Psoas muscle (tissue), 8 donors: ENCODE data around the gene DENND1A. TPM values are rescaled to one million over a fixed set of nuclear protein-coding genes. Genes with fewer than 3 reads are reported as not detected.

Experiments
- ATAC-seq, 4 donors: fragments of 200-7000 bp; cut with Tn5 transposase; one replicate each; pipeline ENCODE4 v1.9.1; 2020; ENCODE audit warnings: moderate library complexity in 3 of 4, mild to moderate bottlenecking in 2 of 4
- DNase-seq, 2 donors: peaks; one replicate each; pipeline ENCODE4 v3.0.0-alpha.2; 2020
- H3K27ac ChIP-seq: fragments of 200-600 bp; one replicate; pipeline ENCODE4 v1.8.0; 2022
- H3K27me3 ChIP-seq, 3 donors: fragments of 200-600 bp in 1 of 3; one replicate each; pipeline versions ENCODE4 v1.6.1 to v1.8.0; 2013 to 2022; ENCODE audit warnings: low read length in 2 of 3, mild to moderate bottlenecking in 2 of 3, moderate library complexity in 1 of 3; ENCODE audit not compliant: insufficient read depth in 3 of 3
- H3K36me3 ChIP-seq, 2 donors: fragments of 200-600 bp in 1 of 2; one replicate each; pipeline versions ENCODE4 v1.6.1 to v1.8.0; 2013 to 2022; ENCODE audit warnings: low read depth in 1 of 2, mild to moderate bottlenecking in 1 of 2, moderate library complexity in 1 of 2; ENCODE audit not compliant: insufficient read depth in 1 of 2
- H3K4me1 ChIP-seq: fragments of 200-600 bp; one replicate; pipeline ENCODE4 v1.8.0; 2022
- H3K4me3 ChIP-seq: fragments of 200-600 bp; one replicate; pipeline ENCODE4 v1.8.0; 2022; ENCODE audit warnings: mild to moderate bottlenecking
- H3K9me3 ChIP-seq: fragments of 200-600 bp; one replicate; pipeline ENCODE4 v1.8.0; 2022
- CTCF ChIP-seq: fragments of 200-600 bp; IDR thresholded peaks from one replicate; pipeline ENCODE4 v1.8.0; 2022; ENCODE audit warnings: antibody characterized with exemption
- WGBS, 3 donors: extraction: QIAGEN DNeasy Blood & Tissue Kit; methylation state at CpG; one replicate each; pipeline versions ENCODE4 v1.1.6 to v1.1.7; 2013; 5-methylcytosine and 5-hydroxymethylcytosine counted together
- intact Hi-C, 2 donors: fragments of 100-400 bp; cut with DNase I; formaldehyde crosslinking; loops; one replicate each; pipeline versions ENCODE4 v1.11.0 to v1.14.2; 2022
- polyA plus RNA-seq, 3 donors: library from polyadenylated mRNA; stranded (reverse); fragments of 200-250 nt; gene quantifications; one replicate each; pipeline ENCODE4 v1.2.3, GENCODE V29; 2013
- total RNA-seq, 4 donors: library from RNA; stranded (reverse); fragmentation: NEBNext Ultra II Directional in 2 of 4; extraction: Animal tissue kit (Norgen Biotek cat#: 25700) in 2 of 4; gene quantifications; one replicate each; pipeline versions ENCODE4 v1.2.1 to v1.2.4, GENCODE V29; 2021 to 2023
- donor health status: healthy with polysubstance abuse.
- donor health status: DM: no; HTN: no; CAD: no; lungs with moderate emphysema.
- donor health status: Bipolar disorder and iron deficiency.
- donor health status: healthy.
- donor health status: DM: yes; HTN: yes; CAD: no.
- donor health status: DM: no; HTN: no; CAD: no.
- donor health status: DM: no; HTN: no; CAD: no.
- donor health status: DM: yes; HTN: yes; CAD: no.

DENND1A gene
- total and polyA plus RNA-seq, 7 donors, result 6.1 to 17.3 (median 13.9) TPM

- H3K27ac ChIP-seq, result no peak overlapping the region
- H3K4me1 ChIP-seq, result no peaks in the 10 kb centered on the region
- 88 to 92% (median 88%) methylated on average over 13 of the region's 13 CpGs for WGBS, 3 donors
- ATAC-seq (no peak), DNase-seq (no peak)
- intact Hi-C loops, result no loop called here
- H3K27me3 ChIP-seq, result peaks cover 0 to 69% (median 26%) of the 10 kb centered on the region in 3 donors
- no peaks in the 10 kb centered on the region for H3K36me3 ChIP-seq
- H3K4me3 ChIP-seq, result no peak overlapping the region
- TF ChIP-seq CTCF, result no peak
- no peaks in the 10 kb centered on the region for H3K9me3 ChIP-seq
Observed at GRCh38 chr9:123370108-123370507, 559.8 kb downstream of the DENND1A start.

- Histone ChIP-seq H3K27me3 (peaks cover 0 to 61% (median 26%) of the 10 kb centered on the region in 3 donors), H3K9me3 (no peaks in the 10 kb centered on the region)
- no peak for ATAC-seq
Observed at GRCh38 chr9:123369296-123369695, 560.6 kb downstream of the DENND1A start.

GRCh38 chr9:123368536-123369153 lies 561.3 kb downstream of the DENND1A start:
- Histone ChIP-seq H3K4me1 (no peaks in the 10 kb centered on the region), H3K27me3 (peaks cover 0 to 55% (median 26%) of the 10 kb centered on the region in 3 donors), H3K27ac (no peak overlapping the region), H3K4me3 (no peak overlapping the region), H3K36me3 (no peaks in the 10 kb centered on the region), H3K9me3 (no peaks in the 10 kb centered on the region)
- ATAC-seq (no peak), DNase-seq (no peak)
- 59 to 64% (median 61%) methylated on average over 6 of the region's 6 CpGs for WGBS, 3 donors
- no peak for TF ChIP-seq CTCF
- intact Hi-C loops, result no loop called here

More at GRCh38 chr9:123369296-123369695, 560.6 kb downstream of the DENND1A start:
- no peak for DNase-seq
- Histone ChIP-seq H3K36me3 (no peaks in the 10 kb centered on the region), H3K27ac (no peak overlapping the region), H3K4me1 (no peaks in the 10 kb centered on the region), H3K4me3 (no peak overlapping the region)
- intact Hi-C loops, result no loop called here
- TF ChIP-seq CTCF, result no peak
- 64 to 76% (median 76%) methylated on average over 3 of the region's 3 CpGs for WGBS, 3 donors

- H3K4me1 ChIP-seq, result no peaks in the 10 kb centered on the region
- H3K4me3 ChIP-seq, result no peak overlapping the region
- WGBS, 3 donors, result 72 to 81% (median 74%) methylated on average over 10 of the region's 10 CpGs
- no peak overlapping the region for H3K27ac ChIP-seq
- no peak for TF ChIP-seq CTCF
- intact Hi-C loops, result no loop called here
- DNase-seq, result no peak
- no peaks in the 10 kb centered on the region for H3K9me3 ChIP-seq
- peaks cover 0 to 49% (median 21%) of the 10 kb centered on the region in 3 donors for H3K27me3 ChIP-seq
- ATAC-seq, result no peak
- H3K36me3 ChIP-seq, result no peaks in the 10 kb centered on the region
Observed at GRCh38 chr9:123368023-123368422, 561.9 kb downstream of the DENND1A start.
